ENCODE results near the gene TMEM63B.

DNA sequence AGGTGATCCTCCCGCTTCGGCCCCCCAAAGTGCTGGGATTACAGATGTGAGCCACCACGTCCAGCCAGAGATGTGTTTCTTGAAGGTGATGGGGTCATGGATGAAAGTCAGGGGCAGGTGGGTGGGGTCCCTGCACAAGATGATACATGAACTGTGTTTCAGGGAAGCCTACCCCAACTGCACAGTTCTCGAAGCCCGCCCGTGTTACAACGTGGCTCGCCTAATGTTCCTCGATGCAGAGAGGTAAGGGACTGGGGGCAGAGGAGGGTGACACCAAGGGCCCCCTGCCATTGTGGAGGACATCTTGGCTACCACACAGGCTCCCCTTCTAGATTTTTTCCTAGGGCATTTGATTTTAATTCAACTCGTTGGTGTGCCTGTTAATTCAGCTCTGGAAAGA, 19.3 kb downstream of the TMEM63B start:
- no peak for TF ChIP-seq TAF1 (IDR thresholded peaks at IDR 0.05; ENCODE audit: borderline replicate concordance, insufficient read depth, low read length)
- no peak for TF ChIP-seq POLR2AphosphoS5 (IDR thresholded peaks at IDR 0.05; ENCODE audit: low read depth, low read length)
- TF ChIP-seq, protein P1, sequence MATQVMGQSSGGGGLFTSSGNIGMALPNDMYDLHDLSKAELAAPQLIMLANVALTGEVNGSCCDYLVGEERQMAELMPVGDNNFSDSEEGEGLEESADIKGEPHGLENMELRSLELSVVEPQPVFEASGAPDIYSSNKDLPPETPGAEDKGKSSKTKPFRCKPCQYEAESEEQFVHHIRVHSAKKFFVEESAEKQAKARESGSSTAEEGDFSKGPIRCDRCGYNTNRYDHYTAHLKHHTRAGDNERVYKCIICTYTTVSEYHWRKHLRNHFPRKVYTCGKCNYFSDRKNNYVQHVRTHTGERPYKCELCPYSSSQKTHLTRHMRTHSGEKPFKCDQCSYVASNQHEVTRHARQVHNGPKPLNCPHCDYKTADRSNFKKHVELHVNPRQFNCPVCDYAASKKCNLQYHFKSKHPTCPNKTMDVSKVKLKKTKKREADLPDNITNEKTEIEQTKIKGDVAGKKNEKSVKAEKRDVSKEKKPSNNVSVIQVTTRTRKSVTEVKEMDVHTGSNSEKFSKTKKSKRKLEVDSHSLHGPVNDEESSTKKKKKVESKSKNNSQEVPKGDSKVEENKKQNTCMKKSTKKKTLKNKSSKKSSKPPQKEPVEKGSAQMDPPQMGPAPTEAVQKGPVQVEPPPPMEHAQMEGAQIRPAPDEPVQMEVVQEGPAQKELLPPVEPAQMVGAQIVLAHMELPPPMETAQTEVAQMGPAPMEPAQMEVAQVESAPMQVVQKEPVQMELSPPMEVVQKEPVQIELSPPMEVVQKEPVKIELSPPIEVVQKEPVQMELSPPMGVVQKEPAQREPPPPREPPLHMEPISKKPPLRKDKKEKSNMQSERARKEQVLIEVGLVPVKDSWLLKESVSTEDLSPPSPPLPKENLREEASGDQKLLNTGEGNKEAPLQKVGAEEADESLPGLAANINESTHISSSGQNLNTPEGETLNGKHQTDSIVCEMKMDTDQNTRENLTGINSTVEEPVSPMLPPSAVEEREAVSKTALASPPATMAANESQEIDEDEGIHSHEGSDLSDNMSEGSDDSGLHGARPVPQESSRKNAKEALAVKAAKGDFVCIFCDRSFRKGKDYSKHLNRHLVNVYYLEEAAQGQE (IDR thresholded peaks at IDR 0.05; ENCODE audit: insufficient read depth in 1 of 2, low read depth in 2 of 2, low read length in 2 of 2), result no peak
